IMR-90 (cell line): ENCODE measurements around the gene FBXW11. TPM values are rescaled to one million over a fixed set of nuclear protein-coding genes. Genes with fewer than 3 reads are reported as not detected.

ENCODE experiments used
- ATAC-seq: fragments of 200-7000 bp; cut with Tn5 transposase; 2 replicates; pipeline ENCODE4 v1.9.1; 2020; ENCODE audit warnings: low read depth, mild to moderate bottlenecking, moderate library complexity
- BruUV-seq: library from RNA; stranded (reverse); fragments of 400-500 nt; replicated peaks from 2 replicates; lab custom pipeline; 2021; lab: Mats Ljungman, UMichigan
- CTCF ChIA-PET: fragments of 300-600 bp; formaldehyde crosslinking; extraction: SDS; loops from one replicate; lab custom pipeline; 2021; ENCODE audit warnings: antibody characterized with exemption; lab: Yijun Ruan, JAX
- POLR2A ChIA-PET: fragments of 300-600 bp; sonication (Branson Sonifier 250); formaldehyde crosslinking; loops from one replicate; lab custom pipeline; 2022; ENCODE audit warnings: antibody characterized with exemption; ENCODE audit not compliant: unreplicated experiment; lab: Charles Lee
- DNase-seq: peaks from one replicate; pipeline ENCODE4 v3.0.0; 2013
- H2AFZ ChIP-seq: replicated peaks from 2 replicates; pipeline ENCODE3; 2013; ENCODE audit warnings: low read length, mild to moderate bottlenecking; ENCODE audit not compliant: poor library complexity
- H2AK5ac ChIP-seq: 2 replicates; pipeline ENCODE4 v1.6.1; 2013; ENCODE audit warnings: low read depth, low read length, inconsistent platforms
- H2AK9ac ChIP-seq: replicated peaks from 2 replicates; pipeline ENCODE3; 2013; ENCODE audit warnings: mild to moderate bottlenecking, low read depth, low read length, moderate library complexity; ENCODE audit not compliant: poor library complexity
- H2BK120ac ChIP-seq: 2 replicates; pipeline ENCODE4 v1.6.1; 2013; ENCODE audit warnings: low read depth, low read length, inconsistent platforms
- H2BK15ac ChIP-seq: 3 replicates; pipeline ENCODE4 v1.6.1; 2013; ENCODE audit warnings: low read depth, low read length, inconsistent platforms
- H2BK20ac ChIP-seq: 2 replicates; pipeline ENCODE4 v1.6.1; 2013; ENCODE audit warnings: low read depth, mild to moderate bottlenecking, inconsistent platforms, low read length, moderate library complexity
- H2BK5ac ChIP-seq: 2 replicates; pipeline ENCODE4 v1.6.1; 2013; ENCODE audit warnings: mild to moderate bottlenecking, low read depth, low read length, inconsistent platforms; ENCODE audit not compliant: poor library complexity, severe bottlenecking
- H3K14ac ChIP-seq: replicated peaks from 2 replicates; pipeline ENCODE4 v1.6.1; 2013; ENCODE audit warnings: low read depth, low read length, inconsistent platforms
- H3K18ac ChIP-seq: 2 replicates; pipeline ENCODE4 v1.6.1; 2013; ENCODE audit warnings: low read depth, low read length, control low read depth
- H3K23ac ChIP-seq: 2 replicates; pipeline ENCODE4 v1.6.1; 2013; ENCODE audit warnings: low read depth, low read length, inconsistent platforms
- H3K27ac ChIP-seq: 2 replicates; pipeline ENCODE4 v1.5.1; 2013; ENCODE audit warnings: mild to moderate bottlenecking, control low read depth, low read length; ENCODE audit not compliant: insufficient read depth
- H3K27me3 ChIP-seq: 2 replicates; pipeline ENCODE4 v1.6.1; 2013; ENCODE audit warnings: low read length; ENCODE audit not compliant: control insufficient read depth, insufficient read depth
- H3K36me3 ChIP-seq: 2 replicates; pipeline ENCODE4 v1.6.1; 2013; ENCODE audit warnings: low read length, mixed read lengths; ENCODE audit not compliant: control insufficient read depth, insufficient read depth
- H3K4ac ChIP-seq: 2 replicates; pipeline ENCODE4 v1.6.1; 2013; ENCODE audit warnings: low read depth, low read length, inconsistent platforms
- H3K4me1 ChIP-seq: 2 replicates; pipeline ENCODE4 v1.6.1; 2013; ENCODE audit warnings: low read length, mixed read lengths; ENCODE audit not compliant: control insufficient read depth, insufficient read depth
- H3K4me2 ChIP-seq: 2 replicates; pipeline ENCODE4 v1.6.1; 2013; ENCODE audit warnings: low read depth, mild to moderate bottlenecking, control low read depth, low read length, moderate library complexity
- H3K4me3 ChIP-seq: 2 replicates; pipeline ENCODE4 v1.5.1; 2013; ENCODE audit warnings: low read depth, mild to moderate bottlenecking, control low read depth, low read length, moderate library complexity; ENCODE audit not compliant: insufficient read depth
- H3K56ac ChIP-seq: 2 replicates; pipeline ENCODE4 v1.6.1; 2013; ENCODE audit warnings: low read length, inconsistent platforms; ENCODE audit not compliant: insufficient read depth; ENCODE audit errors: extremely low read depth
- H3K79me1 ChIP-seq, 2 experiments: 2 replicates each; pipeline ENCODE4 v1.6.1; 2013; ENCODE audit warnings: low read length in 2 of 2, inconsistent platforms in 1 of 2, low read depth in 1 of 2
- H3K9ac ChIP-seq: 2 replicates; pipeline ENCODE4 v1.6.1; 2013; ENCODE audit warnings: low read depth, low read length, control low read depth
- H3K9me1 ChIP-seq: 2 replicates; pipeline ENCODE4 v1.6.1; 2013; ENCODE audit warnings: low read length, inconsistent platforms; ENCODE audit not compliant: insufficient read depth
- H3K9me3 ChIP-seq: 2 replicates; pipeline ENCODE4 v1.6.1; 2013; ENCODE audit warnings: low read length; ENCODE audit not compliant: control insufficient read depth, insufficient read depth
- H4K20me1 ChIP-seq: 2 replicates; pipeline ENCODE4 v1.6.1; 2013; ENCODE audit warnings: low read length, inconsistent platforms; ENCODE audit not compliant: insufficient read depth
- H4K5ac ChIP-seq: 2 replicates; pipeline ENCODE4 v1.6.1; 2013; ENCODE audit warnings: mild to moderate bottlenecking, low read depth, low read length, control low read depth
- H4K8ac ChIP-seq, 2 experiments: 2 replicates each; pipeline ENCODE4 v1.6.1; 2013; ENCODE audit warnings: low read depth in 2 of 2, low read length in 2 of 2, control low read depth in 1 of 2, inconsistent platforms in 1 of 2
- H4K91ac ChIP-seq: 2 replicates; pipeline ENCODE4 v1.6.1; 2013; ENCODE audit warnings: low read depth, low read length, inconsistent platforms; ENCODE audit not compliant: insufficient read depth
- CEBPB ChIP-seq: IDR thresholded peaks from 2 replicates; pipeline ENCODE4 v1.6.1; 2012; ENCODE audit warnings: low read depth, low read length, improper control_type of control experiment
- CHD1 ChIP-seq: IDR thresholded peaks from 2 replicates; pipeline ENCODE4 v1.6.1; 2012; ENCODE audit warnings: low read depth, low read length, improper control_type of control experiment
- FOS ChIP-seq: fragments of 150-350 bp; IDR thresholded peaks from 2 replicates; pipeline ENCODE4 v1.6.1; 2016; ENCODE audit warnings: low read depth, low read length
- MAFK ChIP-seq: IDR thresholded peaks from 2 replicates; pipeline ENCODE4 v1.6.1; 2012; ENCODE audit warnings: low read depth, low read length, improper control_type of control experiment
- MAZ ChIP-seq: IDR thresholded peaks from 2 replicates; pipeline ENCODE4 v1.6.1; 2012; ENCODE audit warnings: low read depth, mild to moderate bottlenecking, low read length, improper control_type of control experiment, moderate library complexity, borderline replicate concordance
- MXI1 ChIP-seq: IDR thresholded peaks from 2 replicates; pipeline ENCODE4 v1.6.1; 2012; ENCODE audit warnings: low read depth, mild to moderate bottlenecking, low read length, moderate library complexity, borderline replicate concordance
- NFE2L2 ChIP-seq: fragments of 150-350 bp; IDR thresholded peaks from 2 replicates; pipeline ENCODE4 v1.6.1; 2016; ENCODE audit warnings: low read depth, mild to moderate bottlenecking, low read length
- RAD21 ChIP-seq: IDR thresholded peaks from 2 replicates; pipeline ENCODE4 v1.6.1; 2012; ENCODE audit warnings: low read length, improper control_type of control experiment
- RFX5 ChIP-seq: IDR thresholded peaks from 2 replicates; pipeline ENCODE4 v1.8.0; 2012; ENCODE audit warnings: low read depth, mild to moderate bottlenecking, low read length, moderate library complexity
- WGBS, 2 experiments: methylation state at CpG; one replicate each; pipeline versions ENCODE4 v1.1.5 to v1.1.7; 2013; ENCODE audit warnings: missing lambda C conversion rate in 2 of 2; ENCODE audit not compliant: insufficient read length in 1 of 2; ENCODE audit errors: extremely low coverage in 2 of 2; 5-methylcytosine and 5-hydroxymethylcytosine counted together
- dilution Hi-C: fragments of 300-500 bp; cut with HindIII; formaldehyde crosslinking; loops from one replicate; pipeline ENCODE4 v1.14.3; 2018; ENCODE audit warnings: low sequenced_read_pairs; ENCODE audit not compliant: unreplicated experiment
- in situ Hi-C: fragments of 300-500 bp; cut with MboI; formaldehyde crosslinking; loops from 3 replicates; pipeline ENCODE4 v1.14.3; 2019; ENCODE audit warnings: low sequenced_read_pairs, inconsistent platforms, mixed read lengths
- intact Hi-C: fragments of 100-400 bp; cut with micrococcal nuclease; formaldehyde crosslinking; loops from 2 replicates; pipeline ENCODE4 v1.10.0; 2022
- polyA plus RNA-seq, 3 experiments: library from polyadenylated mRNA; depleted of rRNA; stranded (reverse); fragments of >200 nt; gene quantifications; 2 replicates each; pipeline ENCODE4 v1.2.3, GENCODE V29; 2012; ENCODE audit warnings: low replicate concordance in 1 of 3
- total RNA-seq: library from RNA; depleted of rRNA; stranded (reverse); fragments of >200 nt; gene quantifications from 2 replicates; pipeline ENCODE4 v1.2.3, GENCODE V29; 2012

Gene FBXW11
- total and polyA plus RNA-seq, 2 of the 4 experiments (the other 2 are of a cell fraction), result 34.3 to 97.1 TPM

DNA sequence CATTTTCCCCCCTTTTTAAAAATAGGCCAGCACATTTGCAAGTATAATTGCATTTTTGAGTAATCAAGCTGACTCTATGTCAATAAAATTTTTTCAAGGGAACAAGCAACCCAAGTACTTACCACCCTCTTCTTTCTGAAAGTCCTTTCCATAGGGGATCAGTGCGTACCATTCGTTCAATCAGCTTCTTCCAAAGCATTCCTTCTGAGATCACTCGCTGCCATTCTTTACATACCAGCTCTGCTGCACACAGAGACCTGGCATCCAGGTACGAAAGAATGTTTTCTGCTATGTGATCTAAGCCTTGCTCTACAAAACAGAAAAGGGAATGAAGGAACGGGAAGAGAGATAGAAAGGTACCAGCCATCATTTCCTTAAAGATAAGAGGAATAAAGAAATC, 106.6 kb downstream of the FBXW11 start:
- no peak overlapping the region for H2AK5ac ChIP-seq
- H4K20me1 ChIP-seq, result peaks cover 36% of the 10 kb centered on the region
- H2BK5ac ChIP-seq, result no peak overlapping the region
- H3K23ac ChIP-seq, result no peak overlapping the region
- H3K9me3 ChIP-seq, result no peaks in the 10 kb centered on the region
- no peak overlapping the region for H3K9ac ChIP-seq
- H2BK15ac ChIP-seq, result no peak overlapping the region
- no peaks in the 10 kb centered on the region for H3K27me3 ChIP-seq
- intact Hi-C loops, result loop anchor here (2.0 kb wide), 1 partner anchor 75 kb away; no protein-coding TSS in a partner anchor
- H2BK120ac ChIP-seq, result no peak overlapping the region
- ChIA-PET CTCF (interaction anchor here (1.5 kb wide), 1 partner anchor 481 kb away, joined by 4 read pairs; the partner anchor contains the start of gene FGF18), POLR2A (no interaction called here)
- H4K5ac ChIP-seq, result no peak overlapping the region
- no peak overlapping the region for H2AFZ ChIP-seq
- H3K4me2 ChIP-seq, result no peak overlapping the region
- no peak overlapping the region for H2BK20ac ChIP-seq
- no peak overlapping the region for H4K8ac ChIP-seq
- no peak overlapping the region for H3K14ac ChIP-seq
- H3K4ac ChIP-seq, result no peak overlapping the region
- no TSS peak for BruUV-seq
- dilution Hi-C loops, result no loop called here
- H3K27ac ChIP-seq, result no peak overlapping the region
- H3K4me3 ChIP-seq, result no peak overlapping the region
- peaks cover 3% of the 10 kb centered on the region; the same call in 1 of the 2 replicates for H3K36me3 ChIP-seq
- H3K56ac ChIP-seq, result no peak overlapping the region
- DNase-seq, result no peak
- H3K4me1 ChIP-seq, result no peaks in the 10 kb centered on the region
- ATAC-seq, result no peak
- H3K79me1 ChIP-seq, result peaks cover 32 to 63% of the 10 kb centered on the region in 2 experiments
- no peak overlapping the region for H2AK9ac ChIP-seq
- TF ChIP-seq MXI1 (no peak), CEBPB (no peak), MAFK (no peak), RAD21 (no peak), NFE2L2 (no peak), MAZ (no peak), FOS (no peak), RFX5 (no peak), CHD1 (no peak)
- H3K9me1 ChIP-seq, result no peaks in the 10 kb centered on the region; the same call in 1 of the 2 replicates
- in situ Hi-C loops, result no loop called here
- H3K18ac ChIP-seq, result no peak overlapping the region
- no CpG with 5 or more reads among the region's 5 CpGs for WGBS, 2 experiments
- H4K91ac ChIP-seq, result no peak overlapping the region
